Measurements from ENCODE around the gene COX7A2L. TPM values are rescaled to one million over a fixed set of nuclear protein-coding genes. Genes with fewer than 3 reads are reported as not detected.

Gene COX7A2L
- total RNA-seq, 1 donor from 2014 or later: 95.5 TPM

- H3K27ac Mint-ChIP-seq: peak overlapping the region; percentile 79
- no peaks in the 10 kb centered on the region for H3K27me3 Mint-ChIP-seq
- H3K4me3 Mint-ChIP-seq: no peak overlapping the region
- DNase-seq (ENCODE audit: extremely low spot score, unreplicated experiment): no peak
- TF ChIP-seq CTCF (conservative IDR thresholded peaks at IDR 0.05): peak; percentile 23
- no peaks in the 10 kb centered on the region for H3K9me3 Mint-ChIP-seq
- H3K4me1 Mint-ChIP-seq (ENCODE audit: unreplicated experiment): peaks cover 34% of the 10 kb centered on the region
- peaks cover 47% of the 10 kb centered on the region for H3K36me3 Mint-ChIP-seq
Observed at GRCh38 chr2:42339191-42339912, 21.7 kb downstream of the COX7A2L start.

GRCh38 chr2:42338567-42339190, 22.3 kb downstream of the COX7A2L start:
- Mint-ChIP-seq H3K4me3 (no peak overlapping the region), H3K27me3 (no peaks in the 10 kb centered on the region), H3K4me1 (ENCODE audit: unreplicated experiment) (peaks cover 34% of the 10 kb centered on the region), H3K36me3 (peaks cover 47% of the 10 kb centered on the region), H3K9me3 (no peaks in the 10 kb centered on the region), H3K27ac (peak overlapping the region; percentile 79)
- no peak for DNase-seq (ENCODE audit: extremely low spot score, unreplicated experiment)
- TF ChIP-seq CTCF (conservative IDR thresholded peaks at IDR 0.05): no peak

- Mint-ChIP-seq H3K9me3 (no peaks in the 10 kb centered on the region), H3K27ac (peak overlapping the region; percentile 79), H3K4me1 (ENCODE audit: unreplicated experiment) (peaks cover 30% of the 10 kb centered on the region), H3K27me3 (no peaks in the 10 kb centered on the region), H3K4me3 (no peak overlapping the region), H3K36me3 (peaks cover 47% of the 10 kb centered on the region)
- no peak for TF ChIP-seq CTCF (conservative IDR thresholded peaks at IDR 0.05)
- no peak for DNase-seq (ENCODE audit: extremely low spot score, unreplicated experiment)
Observed at GRCh38 chr2:42337846-42338566, 23.0 kb downstream of the COX7A2L start.

- H3K9me3 Mint-ChIP-seq: no peaks in the 10 kb centered on the region
- TF ChIP-seq CTCF (conservative IDR thresholded peaks at IDR 0.05): peak; percentile 52
Observed at GRCh38 chr2:42337356-42337820, 23.6 kb downstream of the COX7A2L start.

GRCh38 chr2:42336361-42336965, 24.6 kb downstream of the COX7A2L start:
- Mint-ChIP-seq H3K4me1 (ENCODE audit: unreplicated experiment) (peaks cover 14% of the 10 kb centered on the region), H3K27me3 (no peaks in the 10 kb centered on the region), H3K27ac (no peak overlapping the region), H3K4me3 (no peak overlapping the region), H3K36me3 (peaks cover 58% of the 10 kb centered on the region), H3K9me3 (no peaks in the 10 kb centered on the region)
- no peak for TF ChIP-seq CTCF (conservative IDR thresholded peaks at IDR 0.05)
- no peak for DNase-seq (ENCODE audit: extremely low spot score, unreplicated experiment)

More at GRCh38 chr2:42337356-42337820, 23.6 kb downstream of the COX7A2L start:
- Mint-ChIP-seq H3K27me3 (no peaks in the 10 kb centered on the region), H3K36me3 (peaks cover 50% of the 10 kb centered on the region), H3K4me3 (no peak overlapping the region), H3K27ac (peak overlapping the region; percentile 41), H3K4me1 (ENCODE audit: unreplicated experiment) (peaks cover 24% of the 10 kb centered on the region)
- DNase-seq (ENCODE audit: extremely low spot score, unreplicated experiment): no peak

Data from type B pancreatic cell (in vitro differentiated cells).